ENCODE measurements around the gene CD244. TPM values are rescaled to one million over a fixed set of nuclear protein-coding genes. Genes with fewer than 3 reads are reported as not detected.
A peak's percentile ranks its signal among the peaks of the same experiment; 100 is the strongest.

The CD244 gene
- total and polyA plus RNA-seq, 8 donors = 0.43 to 3.7 (median 0.82) TPM

- Histone ChIP-seq H3K27me3 (no peaks in the 10 kb centered on the region), H3K4me3 (no peak overlapping the region)
These were observed 25.0 kb downstream of the CD244 start for GRCh38 chr1:160837558-160838205.

GRCh38 chr1:160836981-160837557, 25.6 kb downstream of the CD244 start:
- no peaks in the 10 kb centered on the region for H3K36me3 ChIP-seq
- DNase-seq = no peak
- no peak overlapping the region for H3K4me3 ChIP-seq
- no peaks in the 10 kb centered on the region for H3K9me3 ChIP-seq
- ATAC-seq = no peak
- H3K4me1 ChIP-seq = peaks cover 4 to 31% of the 10 kb centered on the region in 2 donors
- peak overlapping the region in 1 of 2 donors; percentile 49 for H3K27ac ChIP-seq
- intact Hi-C loops (cut with DNase I) = loop anchor here in 1 of 2 donors (5.0 kb wide), 1 partner anchor 115 kb away; the partner anchor contains the start of gene ITLN2
- TF ChIP-seq CTCF (IDR thresholded peaks at IDR 0.05) = no peak
- no peaks in the 10 kb centered on the region for H3K27me3 ChIP-seq

More at GRCh38 chr1:160837558-160838205, 25.0 kb downstream of the CD244 start:
- peak in 2 of 4 donors; percentile 34 to 75 for DNase-seq
- no peaks in the 10 kb centered on the region for H3K9me3 ChIP-seq
- no peaks in the 10 kb centered on the region for H3K36me3 ChIP-seq
- H3K27ac ChIP-seq = peak overlapping the region in 1 of 2 donors; percentile 51
- H3K4me1 ChIP-seq = peaks cover 4 to 31% of the 10 kb centered on the region in 2 donors
- intact Hi-C loops (cut with DNase I) = loop anchor here in 1 of 2 donors (5.0 kb wide), 1 partner anchor 115 kb away; the partner anchor contains the start of gene ITLN2
- peak; percentile 47 for ATAC-seq
- no peak for TF ChIP-seq CTCF (IDR thresholded peaks at IDR 0.05)

GRCh38 chr1:160836561-160836960, 26.1 kb downstream of the CD244 start:
- Histone ChIP-seq H3K36me3 (no peaks in the 10 kb centered on the region), H3K4me3 (no peak overlapping the region), H3K27me3 (no peaks in the 10 kb centered on the region), H3K4me1 (peaks cover 4 to 31% of the 10 kb centered on the region in 2 donors), H3K9me3 (no peaks in the 10 kb centered on the region), H3K27ac (peak overlapping the region in 1 of 2 donors; percentile 49)
- peak; percentile 40 for ATAC-seq
- DNase-seq = peak in 1 of 4 donors; percentile 38
- intact Hi-C loops (cut with DNase I) = loop anchor here in 1 of 2 donors (5.0 kb wide), 1 partner anchor 116 kb away; the partner anchor contains the start of gene ITLN2
- no peak for TF ChIP-seq CTCF (IDR thresholded peaks at IDR 0.05)

GRCh38 chr1:160835751-160836150, 26.9 kb downstream of the CD244 start:
- Histone ChIP-seq H3K27me3 (no peaks in the 10 kb centered on the region), H3K4me3 (no peak overlapping the region), H3K36me3 (no peaks in the 10 kb centered on the region), H3K27ac (no peak overlapping the region), H3K9me3 (no peaks in the 10 kb centered on the region), H3K4me1 (peaks cover 4 to 31% of the 10 kb centered on the region in 2 donors)
- intact Hi-C loops (cut with DNase I) = loop anchor here in 1 of 2 donors (5.0 kb wide), 1 partner anchor 117 kb away; the partner anchor contains the start of gene ITLN2
- DNase-seq = no peak
- ATAC-seq = no peak
- TF ChIP-seq CTCF (IDR thresholded peaks at IDR 0.05) = no peak

- ATAC-seq (peak; percentile 49), DNase-seq (peak in 1 of 4 donors; percentile 34)
- Histone ChIP-seq H3K36me3 (no peaks in the 10 kb centered on the region), H3K4me3 (no peak overlapping the region), H3K27ac (no peak overlapping the region), H3K27me3 (no peaks in the 10 kb centered on the region), H3K4me1 (peaks cover 4 to 31% of the 10 kb centered on the region in 2 donors), H3K9me3 (no peaks in the 10 kb centered on the region)
- intact Hi-C loops (cut with DNase I) = loop anchor here in 1 of 2 donors (5.0 kb wide), 1 partner anchor 117 kb away; the partner anchor contains the start of gene ITLN2
- TF ChIP-seq CTCF (IDR thresholded peaks at IDR 0.05) = peak; percentile 39 to 41
These were observed 27.6 kb downstream of the CD244 start for GRCh38 chr1:160834945-160835565.

Data from left lung (tissue), 10 donors.